Measurements from ENCODE around the gene HTR2B.
"Not testable (repeated sequence)": the region's sequence is repeated elsewhere in the genome, so short reads cannot be mapped to it uniquely, and the experiment has no call there.

Gene HTR2B

DNA sequence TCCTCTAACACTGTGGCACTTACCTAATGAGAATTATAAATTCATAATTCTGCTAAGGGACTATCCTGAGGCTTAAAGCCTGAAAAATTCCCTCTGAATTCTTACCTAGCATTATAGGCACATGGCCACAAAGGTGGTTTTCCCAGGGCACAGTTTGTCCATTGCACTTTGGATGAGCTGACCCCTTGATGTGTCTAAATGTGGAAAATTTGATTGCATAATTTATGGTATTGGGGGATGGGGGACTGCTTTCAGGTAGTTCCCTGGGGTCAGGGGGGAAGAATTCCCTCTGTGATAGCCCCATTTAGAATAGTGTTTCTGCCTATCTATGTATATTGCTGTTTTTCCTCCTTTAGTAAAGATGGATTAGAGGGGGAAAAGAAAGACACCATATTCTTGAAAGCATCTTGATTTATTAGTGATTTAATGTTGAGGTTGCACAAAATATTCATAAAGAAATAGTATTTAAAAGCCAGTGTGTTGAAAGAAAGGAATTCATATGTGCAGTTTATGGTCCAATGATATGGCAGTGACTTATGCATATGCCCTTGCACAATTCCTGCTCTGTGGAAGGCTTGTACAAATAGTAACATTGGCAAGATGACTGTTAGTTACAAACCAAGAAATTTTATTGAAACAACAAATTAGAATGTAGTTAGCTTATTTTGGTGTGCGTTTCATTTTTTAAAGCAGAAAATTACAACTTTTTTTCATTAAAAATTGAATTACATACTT lies 8.7 kb upstream of the HTR2B start:
- DNase-seq (ENCODE audit: low read depth in 2 of 2) = no peak

DNA sequence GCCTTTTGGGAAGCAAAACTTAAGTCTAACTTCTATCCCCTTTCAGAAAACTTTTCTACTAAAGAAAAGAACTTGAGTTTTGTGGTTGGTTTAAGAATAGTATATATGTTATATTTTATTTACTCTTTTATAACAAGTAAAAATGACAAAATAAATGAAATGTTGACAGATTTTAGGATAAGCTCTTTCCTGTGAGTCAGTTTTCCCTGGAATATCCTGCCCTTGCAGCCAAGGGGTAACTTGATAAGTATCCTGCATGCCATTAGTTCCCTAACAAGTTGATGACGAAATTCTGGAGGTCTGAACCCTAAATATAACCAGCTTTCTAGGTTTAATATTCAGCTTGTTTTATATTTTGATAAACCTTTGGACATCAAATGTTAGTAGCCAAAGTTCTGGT lies 7.3 kb upstream of the HTR2B start:
- DNase-seq (ENCODE audit: low read depth in 2 of 2) = no peak

- no peak for DNase-seq (ENCODE audit: low read depth in 2 of 2)
Observed at GRCh38 chr2:231130336-231131056, 5.7 kb upstream of the HTR2B start.

GRCh38 chr2:231129216-231129615 lies 4.4 kb upstream of the HTR2B start:
- no peak for DNase-seq (ENCODE audit: low read depth in 2 of 2)

GRCh38 chr2:231128541-231128940 lies 3.7 kb upstream of the HTR2B start:
- DNase-seq (ENCODE audit: low read depth in 2 of 2) = no peak

GRCh38 chr2:231127936-231128335 lies 3.1 kb upstream of the HTR2B start:
- DNase-seq (ENCODE audit: low read depth in 2 of 2) = no peak

- DNase-seq (ENCODE audit: low read depth in 2 of 2) = no peak
Observed at GRCh38 chr2:231127480-231127879, 2.6 kb upstream of the HTR2B start.

DNA sequence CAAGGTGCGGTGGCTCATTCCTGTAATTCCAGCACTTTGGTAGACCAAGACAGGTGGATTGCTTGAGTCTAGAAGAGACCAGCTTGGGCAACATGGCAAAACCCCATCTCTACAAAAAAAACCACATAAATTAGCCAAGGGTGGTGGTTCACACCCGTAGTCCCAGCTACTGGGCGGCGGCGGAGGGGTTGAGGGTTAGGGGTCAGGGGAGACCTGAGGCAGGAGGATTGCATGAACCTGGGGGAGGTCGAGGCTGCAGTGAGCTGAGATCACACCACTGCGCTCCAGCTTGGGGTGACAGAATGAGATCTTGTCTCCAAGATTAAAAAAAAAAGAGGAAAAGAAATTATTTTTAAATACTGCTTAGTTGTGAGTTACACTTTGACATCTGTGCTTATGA lies 1.3 kb upstream of the HTR2B start:
- no peak for DNase-seq (ENCODE audit: low read depth in 2 of 2)

DNA sequence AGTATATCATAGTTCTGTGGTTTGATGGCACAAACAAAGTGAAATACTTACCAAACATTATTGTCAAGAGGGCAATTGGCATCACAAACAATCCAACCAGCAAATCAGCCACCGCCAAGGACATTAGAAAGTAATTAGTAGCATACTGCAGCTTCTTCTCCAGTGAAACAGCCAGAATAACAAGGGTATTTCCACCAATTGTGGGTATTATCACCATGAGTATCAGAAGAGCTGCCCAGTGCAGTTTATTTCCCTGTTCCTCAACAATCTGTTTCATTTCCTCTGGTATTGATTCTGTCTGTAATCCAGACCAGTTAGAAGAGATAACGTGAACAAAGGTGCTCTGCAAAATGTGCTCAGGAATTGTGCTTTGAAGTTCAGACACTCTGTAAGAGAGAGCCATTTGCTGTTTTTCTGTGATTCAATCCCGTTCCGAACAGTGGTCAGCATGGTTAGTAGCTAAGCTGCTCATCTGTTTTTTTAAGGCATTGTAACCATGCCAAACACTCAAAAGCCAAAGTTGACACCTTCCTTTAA lies 1.4 kb downstream of the HTR2B start:
- no peak for DNase-seq (ENCODE audit: low read depth in 2 of 2)

- DNase-seq (ENCODE audit: low read depth in 2 of 2) = no peak
Observed at GRCh38 chr2:231118614-231118942, 6.3 kb downstream of the HTR2B start.

DNA sequence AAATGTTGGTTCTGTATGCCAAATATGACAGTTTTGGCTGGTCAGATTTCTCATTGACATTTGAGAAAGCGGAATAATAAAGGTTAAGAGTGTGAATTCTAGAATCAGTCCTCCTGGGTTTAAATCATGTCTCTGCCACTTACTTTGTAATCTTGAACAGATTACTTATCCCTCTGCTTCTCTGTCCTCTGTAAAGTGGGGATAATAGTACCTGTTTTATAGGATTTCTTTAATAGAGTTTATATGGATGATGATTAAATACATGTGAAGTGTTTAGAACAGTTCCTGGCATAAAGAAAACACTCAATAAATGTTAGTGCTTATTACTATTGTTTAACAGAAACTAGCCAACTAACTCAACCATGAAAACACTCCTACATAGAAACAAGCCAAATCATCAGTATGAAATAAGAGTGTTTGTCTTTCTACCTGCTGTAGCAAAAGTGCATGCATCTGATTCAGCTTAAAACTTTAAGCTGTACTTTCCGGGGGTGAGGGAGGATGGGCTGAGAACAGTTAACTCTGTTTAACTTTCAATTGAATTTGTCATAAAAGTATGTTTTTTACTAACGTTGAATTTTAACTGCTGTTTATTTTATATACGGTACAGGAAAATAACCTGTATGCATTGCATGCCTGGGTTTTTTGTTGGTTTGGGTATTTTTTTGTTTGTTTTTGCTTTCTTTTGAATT lies 6.8 kb downstream of the HTR2B start:
- no peak for DNase-seq (ENCODE audit: low read depth in 2 of 2)

DNA sequence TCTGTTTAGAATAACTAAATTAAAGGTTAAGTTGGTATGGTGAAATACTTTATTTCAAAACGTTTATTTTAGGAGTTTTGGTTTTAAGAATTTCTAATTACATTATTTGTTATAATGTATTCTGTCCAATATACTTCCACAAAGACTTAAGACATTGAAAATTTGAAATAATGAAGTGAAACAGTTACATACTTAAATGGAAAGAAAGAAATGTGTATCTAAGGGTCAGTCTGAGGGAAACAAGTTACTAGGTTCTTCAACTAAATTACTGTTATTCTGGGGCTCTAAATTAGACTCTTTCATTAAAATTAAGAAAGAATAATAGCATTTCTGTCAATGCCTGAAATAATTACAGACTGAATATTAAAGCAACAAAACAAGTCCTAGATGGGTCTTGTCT lies 7.7 kb downstream of the HTR2B start:
- DNase-seq (ENCODE audit: low read depth in 2 of 2) = no peak

GRCh38 chr2:231115651-231116050 lies 9.2 kb downstream of the HTR2B start:
- DNase-seq (ENCODE audit: low read depth in 2 of 2) = no peak

DNA sequence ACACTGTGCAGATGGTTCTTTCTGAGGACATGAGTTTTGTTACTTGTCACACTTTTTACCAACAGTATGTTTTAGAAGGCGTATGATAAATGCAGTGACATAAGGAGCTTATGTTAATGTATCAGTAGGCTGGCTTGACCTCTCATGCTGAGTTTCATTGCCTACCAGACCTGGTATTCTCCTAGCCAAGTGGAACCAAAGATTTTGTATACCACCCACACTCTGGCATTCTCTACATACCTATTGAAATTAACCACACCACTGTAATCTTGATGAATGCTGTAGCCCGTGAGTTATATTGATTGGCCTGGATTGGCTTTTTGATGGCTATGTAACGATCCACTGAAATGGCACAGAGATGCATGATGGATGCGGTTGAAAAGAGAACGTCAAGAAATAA lies 11.4 kb downstream of the HTR2B start:
- no peak for DNase-seq (ENCODE audit: low read depth in 2 of 2)

GRCh38 chr2:231111987-231112386 lies 12.9 kb downstream of the HTR2B start:
- DNase-seq (ENCODE audit: low read depth in 2 of 2) = no peak

GRCh38 chr2:231110551-231110950 lies 14.3 kb downstream of the HTR2B start:
- no peak for DNase-seq (ENCODE audit: low read depth in 2 of 2)

DNA sequence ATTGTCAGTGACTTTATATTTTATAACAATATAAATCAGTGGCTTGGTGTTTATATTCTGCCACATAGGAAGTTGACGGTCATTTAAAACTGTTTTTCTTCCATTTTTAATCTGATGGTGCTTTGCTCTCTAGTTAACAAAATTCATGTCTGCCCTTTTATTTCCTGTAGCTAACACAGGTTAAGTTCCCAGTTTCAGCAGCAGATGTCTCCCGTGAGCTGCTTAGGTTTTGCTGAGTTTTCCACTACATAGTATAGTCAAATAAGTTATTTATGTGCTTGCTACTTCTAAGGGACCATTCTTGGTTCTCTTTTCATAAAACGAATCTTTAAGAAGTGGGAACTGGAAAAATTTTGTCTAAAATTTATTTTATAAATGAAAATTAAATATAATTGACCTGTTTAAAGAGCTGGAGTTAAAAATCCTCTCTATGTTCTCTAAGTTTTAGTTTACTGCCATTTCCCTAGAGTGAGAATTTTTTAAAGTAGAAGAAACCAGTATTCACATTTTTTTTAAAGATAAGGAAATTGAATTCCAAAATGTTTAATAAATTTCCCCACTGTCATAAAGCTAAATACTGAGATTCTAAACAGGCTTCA lies 20.6 kb downstream of the HTR2B start:
- DNase-seq (ENCODE audit: low read depth in 2 of 2) = peak; percentile 3 to 35

DNA sequence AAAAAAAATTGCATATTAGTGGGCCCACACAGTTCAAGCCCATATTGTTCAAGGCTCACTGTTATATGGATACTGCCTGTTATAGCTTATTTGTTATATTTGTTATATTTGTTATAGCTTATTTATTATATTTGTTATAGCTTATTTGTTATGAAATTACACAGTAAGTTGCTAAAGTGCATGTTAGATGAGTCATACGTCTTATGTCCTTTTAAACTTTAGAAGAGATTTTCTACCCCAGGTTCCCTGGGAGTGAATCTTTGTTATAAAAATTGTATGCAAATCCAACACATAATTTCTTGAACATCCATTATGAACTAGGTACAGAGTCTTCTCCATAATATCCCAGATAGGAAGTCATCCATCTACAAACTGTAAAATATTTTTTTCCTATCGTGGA lies 22.1 kb downstream of the HTR2B start:
- DNase-seq (ENCODE audit: low read depth in 2 of 2) = no peak

DNA sequence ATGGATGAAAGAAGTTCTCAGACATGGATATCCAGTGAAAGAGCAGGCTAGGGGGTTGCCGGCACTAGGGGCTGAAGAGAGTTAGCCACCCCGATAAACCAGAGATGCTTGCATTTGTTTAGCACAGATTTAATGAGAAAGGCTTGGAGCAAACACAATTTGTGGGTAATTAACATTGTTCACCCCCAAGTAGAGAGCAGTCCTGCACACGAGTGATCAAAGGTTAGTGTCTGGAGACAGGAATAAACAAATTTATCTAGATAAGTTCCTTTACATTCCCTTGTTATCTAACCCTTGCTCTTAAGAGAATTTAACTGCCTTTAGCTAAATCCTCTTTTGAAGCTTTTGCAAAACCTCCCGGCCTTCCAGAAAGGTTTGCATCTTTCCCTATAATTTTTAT lies 23.9 kb downstream of the HTR2B start:
- DNase-seq (ENCODE audit: low read depth in 2 of 2) = no peak

- DNase-seq (ENCODE audit: low read depth in 2 of 2) = not testable (repeated sequence)
Observed at GRCh38 chr2:231100321-231100720, 24.5 kb downstream of the HTR2B start.

GRCh38 chr2:231099918-231100317 lies 24.9 kb downstream of the HTR2B start:
- no peak for DNase-seq (ENCODE audit: low read depth in 2 of 2)

DNA sequence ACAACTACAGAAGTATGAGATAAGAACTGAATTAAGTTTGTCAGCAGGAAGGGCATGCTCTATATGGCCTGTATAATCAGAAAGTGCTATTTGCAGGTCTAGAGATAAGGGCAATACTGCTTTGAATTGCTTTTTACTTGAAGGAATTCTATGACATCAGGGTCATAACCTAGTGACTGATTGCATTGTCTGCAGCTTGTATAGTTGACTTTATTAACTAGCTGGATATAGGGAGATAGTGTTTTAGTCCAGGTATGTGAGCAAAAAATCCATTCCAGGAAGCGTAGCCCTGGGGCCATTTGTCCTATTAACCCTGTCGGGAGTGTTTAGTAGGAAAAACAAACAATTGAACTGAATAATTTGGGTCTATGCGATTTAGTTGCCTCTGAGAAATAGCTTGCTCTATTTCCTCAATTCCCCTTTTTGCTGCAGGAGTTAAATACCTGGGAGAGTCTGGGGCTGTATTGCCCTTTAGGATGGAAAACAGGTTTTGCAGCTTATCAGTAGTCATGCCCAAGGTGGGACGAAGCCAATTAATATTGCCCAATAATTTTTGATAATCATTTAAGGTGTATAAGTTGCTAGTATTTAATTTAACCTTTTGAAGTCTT lies 30.0 kb downstream of the HTR2B start:
- no peak for DNase-seq (ENCODE audit: low read depth in 2 of 2)
